ENCODE measurements around the gene MALAT1. TPM values are rescaled to one million over a fixed set of nuclear protein-coding genes. Genes with fewer than 3 reads are reported as not detected.
"Not testable (repeated sequence)": the region's sequence is repeated elsewhere in the genome, so short reads cannot be mapped to it uniquely, and the experiment has no call there.

The MALAT1 gene
- total RNA-seq, 1 donor from 2014 or later, result 6,549 TPM

DNA sequence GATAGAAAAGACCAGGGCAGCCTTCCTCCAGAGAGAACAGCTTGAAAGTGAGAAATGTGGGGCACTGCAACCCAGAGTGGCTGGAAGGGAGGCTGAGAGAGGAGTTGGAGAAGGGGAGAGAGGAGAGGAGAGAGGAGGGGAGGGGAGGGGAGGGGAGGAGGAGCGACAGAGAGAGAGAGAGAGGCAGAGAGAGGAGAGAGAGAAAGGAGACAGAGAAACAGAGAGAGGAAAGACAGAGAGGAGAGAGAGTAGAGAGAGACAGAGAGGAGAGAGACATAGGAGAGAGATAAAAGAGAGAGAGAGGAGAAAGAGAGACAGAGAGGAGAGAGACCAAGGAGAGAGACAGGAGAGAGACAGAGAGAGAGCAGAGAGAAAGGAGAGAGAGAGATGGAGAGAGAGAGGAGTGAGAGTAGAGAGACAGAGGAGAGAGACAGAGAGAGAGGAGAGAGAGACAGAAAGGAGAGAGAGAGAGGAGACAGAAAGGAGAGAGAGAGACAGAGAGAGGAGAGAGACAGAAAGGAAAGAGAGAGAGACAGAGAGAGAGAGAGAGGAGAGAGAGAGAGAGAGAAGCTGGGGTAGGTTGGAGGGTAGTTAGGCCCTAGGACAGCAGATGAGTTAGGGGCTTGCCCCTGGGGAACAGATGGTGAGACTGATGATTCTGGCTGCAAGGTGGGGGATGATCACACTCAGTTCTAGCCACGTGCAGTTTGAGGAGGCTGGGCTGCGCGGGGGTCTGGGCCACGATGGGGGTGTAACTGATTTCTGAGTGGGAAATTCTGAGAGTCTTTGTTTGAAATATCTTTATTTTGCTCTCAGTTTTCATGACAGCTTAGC lies 17.5 kb downstream of the MALAT1 start:
- DNase-seq (ENCODE audit: low spot score in 2 of 2) (no peak), FAIRE-seq (no peak)

DNA sequence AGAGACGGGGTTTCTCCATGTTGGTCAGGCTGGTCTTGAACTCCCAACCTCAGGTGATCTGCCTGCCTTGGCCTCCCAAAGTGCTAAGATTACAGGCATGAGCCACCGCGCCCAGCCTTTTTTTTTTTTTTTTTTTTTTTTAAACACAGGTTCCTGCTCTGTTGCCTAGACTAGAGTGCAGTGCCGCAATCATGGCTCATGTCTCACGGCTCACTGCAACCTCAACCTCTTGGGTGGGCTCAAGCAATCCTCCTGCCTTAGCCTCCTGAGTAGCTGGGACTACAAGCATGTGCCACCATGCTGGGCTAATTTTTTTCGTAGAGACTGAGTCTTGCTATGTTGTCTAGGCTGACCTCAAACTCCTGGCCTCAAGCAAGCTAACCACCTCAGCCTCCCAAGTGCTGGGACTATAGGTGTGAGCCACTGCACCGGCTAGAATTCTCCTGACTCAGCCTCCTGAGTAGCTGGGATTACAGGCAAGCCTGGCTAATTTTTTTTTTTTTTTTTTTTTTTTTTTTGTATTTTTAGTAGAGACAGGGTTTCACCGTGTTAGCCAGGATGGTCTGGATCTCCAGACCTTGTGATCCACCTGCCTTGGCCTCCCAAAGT lies 20.2 kb downstream of the MALAT1 start:
- not testable (repeated sequence) for FAIRE-seq

GRCh38 chr11:65521777-65522521 lies 23.1 kb downstream of the MALAT1 start:
- not testable (repeated sequence) for FAIRE-seq; DNase-seq (ENCODE audit: low spot score in 2 of 2)

More for the DNA sequence above, 20.2 kb downstream of the MALAT1 start:
- DNase-seq (ENCODE audit: low spot score in 2 of 2), result not testable (repeated sequence)

GRCh38 chr11:65522718-65523630 lies 24.1 kb downstream of the MALAT1 start:
- DNase-seq (ENCODE audit: low spot score in 2 of 2); FAIRE-seq: not testable (repeated sequence)

GRCh38 chr11:65523631-65523968 lies 24.8 kb downstream of the MALAT1 start:
- not testable (repeated sequence) for DNase-seq (ENCODE audit: low spot score in 2 of 2); FAIRE-seq

DNA sequence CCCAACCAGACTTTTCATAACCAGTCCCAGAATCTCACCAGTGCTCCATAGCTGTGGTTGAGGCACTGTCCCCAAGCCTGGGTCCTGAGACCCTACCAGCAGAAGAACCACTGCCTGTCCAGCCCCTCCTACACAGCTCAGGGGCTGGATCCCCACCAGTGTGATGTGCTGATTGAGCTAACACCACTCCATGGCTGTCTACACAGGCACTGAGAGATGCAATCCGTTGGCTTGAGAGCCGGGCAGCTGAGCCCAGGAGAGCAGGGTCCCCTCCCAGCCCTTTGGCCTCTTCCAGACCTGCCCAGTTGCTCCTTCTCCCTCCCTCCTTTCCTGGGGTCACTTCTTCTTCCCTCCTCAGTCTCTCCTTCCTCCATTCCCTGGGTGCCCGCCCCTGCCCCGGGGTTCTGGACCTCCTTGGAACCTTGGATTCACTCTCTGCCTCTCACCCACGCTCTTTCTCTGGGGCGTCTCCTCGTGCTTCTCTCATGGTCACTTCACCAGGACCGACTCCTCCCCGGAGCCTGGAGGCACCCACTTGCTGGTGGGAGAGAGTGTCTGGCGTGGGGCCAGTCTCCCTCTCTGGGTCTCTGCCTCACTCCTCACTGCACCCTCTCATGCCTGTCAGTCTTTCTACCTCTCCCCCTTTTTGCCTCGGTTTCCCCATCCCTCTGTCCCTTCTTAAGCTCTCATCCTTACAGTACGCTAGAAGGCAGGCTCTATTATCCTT lies 25.3 kb downstream of the MALAT1 start:
- no peak for DNase-seq (ENCODE audit: low spot score in 2 of 2)
- FAIRE-seq, result no peak

DNA sequence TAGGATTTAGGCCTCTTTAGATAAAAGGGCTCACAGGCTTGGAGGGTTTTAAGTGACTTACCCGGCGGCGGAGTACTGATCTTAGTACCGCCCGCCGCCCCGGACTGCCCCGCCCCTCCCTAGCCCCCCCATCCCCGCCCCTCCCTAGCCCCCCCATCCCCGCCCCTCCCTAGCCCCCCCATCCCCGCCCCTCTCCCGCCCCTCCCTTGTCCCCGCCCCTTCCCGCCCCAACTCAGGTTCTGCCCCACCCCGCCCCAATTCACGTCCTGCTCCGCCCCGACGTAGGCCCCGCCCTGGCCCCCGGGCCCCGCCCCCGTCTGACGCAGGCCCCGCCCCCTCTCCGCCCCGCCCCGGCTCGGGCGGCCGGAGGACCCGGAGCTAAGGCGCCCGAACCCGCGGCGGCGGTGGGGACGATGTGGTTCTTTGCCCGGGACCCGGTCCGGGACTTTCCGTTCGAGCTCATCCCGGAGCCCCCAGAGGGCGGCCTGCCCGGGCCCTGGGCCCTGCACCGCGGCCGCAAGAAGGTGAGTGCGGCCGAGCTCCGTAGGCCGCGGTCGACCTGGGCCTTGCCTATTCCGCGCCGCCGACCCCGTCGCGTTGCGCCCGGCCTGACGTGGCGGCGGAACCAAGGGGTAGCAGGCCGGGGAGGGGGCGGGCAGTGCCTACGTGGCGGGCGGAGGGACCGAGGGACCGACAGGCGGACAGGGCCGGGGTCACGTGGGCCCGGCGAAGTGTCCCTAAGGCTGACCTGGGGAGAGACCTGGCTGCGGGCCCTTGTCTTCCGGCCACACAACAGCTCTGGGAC lies 26.1 kb downstream of the MALAT1 start, which contains the start of gene SCYL1:
Gene SCYL1, plus strand, starts transcription at position 343 of the 805 bp plus-strand sequence. Its CDS starts 71 bp downstream, at position 414.
- DNase-seq (ENCODE audit: low spot score in 2 of 2) (peak; percentile 97 to 99), FAIRE-seq (no peak)

GRCh38 chr11:65525546-65526480 lies 27.0 kb downstream of the MALAT1 start:
- no peak for DNase-seq (ENCODE audit: low spot score in 2 of 2)
- FAIRE-seq, result no peak

- no peak for DNase-seq (ENCODE audit: low spot score in 2 of 2)
- no peak for FAIRE-seq
Measured at GRCh38 chr11:65526744-65527143, 27.9 kb downstream of the MALAT1 start.

GRCh38 chr11:65528819-65529350 lies 30.0 kb downstream of the MALAT1 start:
- DNase-seq (ENCODE audit: low spot score in 2 of 2) (no peak), FAIRE-seq (no peak)

DNA sequence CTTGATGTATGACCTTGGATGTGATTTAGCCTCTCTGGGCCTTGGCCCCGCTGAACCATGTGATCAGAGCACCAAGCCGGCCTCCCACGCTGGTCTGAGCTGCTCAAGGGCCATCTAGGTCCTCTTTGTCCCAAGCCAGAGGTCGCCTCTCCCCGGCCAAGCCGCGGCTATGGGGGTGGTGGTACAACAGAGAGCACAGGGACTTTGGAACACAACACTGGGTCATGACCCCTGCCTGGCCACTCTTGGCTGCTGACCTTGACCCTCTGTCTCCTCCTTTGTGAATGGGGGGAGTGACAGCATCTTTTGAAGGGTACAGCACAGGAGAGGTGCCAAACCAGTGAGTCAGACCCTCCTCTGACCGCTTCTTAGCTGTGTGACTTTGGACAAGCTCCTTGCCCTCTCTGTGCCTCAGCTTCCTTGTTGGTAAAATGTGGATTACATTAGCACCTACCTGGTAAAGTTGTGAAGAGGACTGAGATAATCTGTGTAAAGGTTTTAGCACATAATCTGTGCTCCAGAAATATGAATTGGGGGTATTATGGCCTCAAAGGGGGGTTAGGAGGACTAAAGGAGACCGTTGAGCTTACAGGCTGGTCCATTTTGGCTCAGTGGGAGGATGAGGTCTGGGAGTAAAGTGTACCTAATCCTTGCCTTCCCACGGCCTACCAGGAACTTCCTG lies 30.8 kb downstream of the MALAT1 start:
- FAIRE-seq (no peak), DNase-seq (ENCODE audit: low spot score in 2 of 2) (no peak)

- DNase-seq (ENCODE audit: low spot score in 2 of 2), result no peak
- no peak for FAIRE-seq
Measured at GRCh38 chr11:65530157-65530496, 31.3 kb downstream of the MALAT1 start.

DNA sequence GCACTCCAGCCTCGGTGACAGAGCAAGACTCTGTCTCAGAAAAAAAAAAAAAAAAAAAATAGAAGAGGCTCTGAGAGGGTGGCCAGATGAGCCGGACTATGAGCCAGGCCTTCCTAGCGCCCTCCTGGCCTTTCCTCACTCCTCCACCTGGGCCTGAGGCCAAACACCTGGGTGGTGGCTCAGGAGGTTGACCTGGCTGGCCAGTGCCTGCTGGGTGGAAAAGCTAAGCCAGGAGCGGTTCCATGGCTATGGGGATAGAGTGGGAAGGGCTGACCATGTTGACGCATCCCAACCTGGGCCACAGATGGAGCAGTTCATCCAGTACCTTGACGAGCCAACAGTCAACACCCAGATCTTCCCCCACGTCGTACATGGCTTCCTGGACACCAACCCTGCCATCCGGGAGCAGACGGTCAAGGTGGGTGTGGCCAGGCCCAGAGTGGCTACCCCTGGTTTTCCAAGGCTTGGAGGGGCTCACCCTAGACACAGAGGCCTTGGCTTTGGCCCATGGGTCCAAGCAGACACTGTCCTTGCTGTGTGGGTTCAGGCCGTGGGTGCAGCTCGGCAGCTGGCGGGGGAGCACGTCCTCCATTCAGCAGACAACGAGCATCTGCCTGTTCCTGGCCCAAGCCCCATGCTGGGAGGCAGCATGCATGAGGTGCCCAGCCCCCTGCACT lies 33.7 kb downstream of the MALAT1 start:
- DNase-seq (ENCODE audit: low spot score in 2 of 2) (no peak), FAIRE-seq (no peak)

- DNase-seq (ENCODE audit: low spot score in 2 of 2), result no peak
- no peak for FAIRE-seq
Measured at GRCh38 chr11:65535102-65535501, 36.3 kb downstream of the MALAT1 start.

- no peak for DNase-seq (ENCODE audit: low spot score in 2 of 2)
- no peak for FAIRE-seq
Measured at GRCh38 chr11:65536412-65537295, 37.8 kb downstream of the MALAT1 start.
